WTC11 (cell line): ENCODE results near the gene TMEM100. TPM values are rescaled to one million over a fixed set of nuclear protein-coding genes. Genes with fewer than 3 reads are reported as not detected.

Experiments used
- ATAC-seq: fragments of 200-7000 bp; cut with Tn5 transposase; 2 replicates; pipeline ENCODE4 v1.10.0; 2021; ENCODE audit warnings: mild to moderate bottlenecking, moderate library complexity
- CTCF ChIA-PET: fragments of 300-600 bp; sonication (Branson Sonifier 250); formaldehyde crosslinking; loops from one replicate; lab custom pipeline; 2021; ENCODE audit warnings: antibody characterized with exemption; lab: Charles Lee
- POLR2A ChIA-PET: fragments of 350-600 bp; sonication (Branson Sonifier 250); formaldehyde crosslinking; loops from one replicate; lab custom pipeline; 2021; ENCODE audit warnings: antibody characterized with exemption; lab: Charles Lee
- DNase-seq: peaks from one replicate; pipeline ENCODE4 v3.0.0; 2021; ENCODE audit warnings: low spot score
- H3K27ac Mint-ChIP-seq: 2 replicates; pipeline ENCODE4 v1.8.0; 2021; ENCODE audit warnings: mixed read lengths
- H3K27me3 Mint-ChIP-seq: 2 replicates; pipeline ENCODE4 v1.8.0; 2021; ENCODE audit warnings: low read depth, mild to moderate bottlenecking, moderate library complexity, mixed read lengths
- H3K36me3 Mint-ChIP-seq: 2 replicates; pipeline ENCODE4 v1.8.0; 2021; ENCODE audit warnings: mixed read lengths
- H3K4me1 Mint-ChIP-seq: 2 replicates; pipeline ENCODE4 v1.8.0; 2022; ENCODE audit warnings: mixed read lengths
- H3K4me3 Mint-ChIP-seq: 2 replicates; pipeline ENCODE4 v1.8.0; 2021; ENCODE audit warnings: mild to moderate bottlenecking, moderate library complexity, mixed read lengths
- H3K9me3 Mint-ChIP-seq: 2 replicates; pipeline ENCODE4 v1.8.0; 2021; ENCODE audit warnings: mixed read lengths
- CREB1 ChIP-seq: sonication (generic); formaldehyde crosslinking; IDR thresholded peaks from 2 replicates; pipeline ENCODE4 v1.8.0; 2023; ENCODE audit warnings: mild to moderate bottlenecking, missing genetic modification reagents
- CREM ChIP-seq: sonication (generic); formaldehyde crosslinking; IDR thresholded peaks from 2 replicates; pipeline ENCODE4 v1.8.1; 2022; ENCODE audit warnings: mild to moderate bottlenecking, missing genetic modification reagents, moderate library complexity
- FOXP1 ChIP-seq: sonication (generic); formaldehyde crosslinking; IDR thresholded peaks from 2 replicates; pipeline ENCODE4 v1.8.0; 2022; ENCODE audit warnings: missing genetic modification reagents, mild to moderate bottlenecking, moderate library complexity, borderline replicate concordance
- GRHL2 ChIP-seq: fragments of 250-450 bp; sonication (Bioruptor Pico); IDR thresholded peaks from 2 replicates; pipeline ENCODE4 v1.8.0; 2022; ENCODE audit warnings: mild to moderate bottlenecking, moderate library complexity; ENCODE audit not compliant: insufficient replicate concordance, severe bottlenecking
- JUN ChIP-seq: sonication (generic); formaldehyde crosslinking; IDR thresholded peaks from 2 replicates; pipeline ENCODE4 v1.8.0; 2023; ENCODE audit warnings: mild to moderate bottlenecking, missing genetic modification reagents
- KAT7 ChIP-seq: sonication (generic); formaldehyde crosslinking; IDR thresholded peaks from 2 replicates; pipeline ENCODE4 v1.8.1; 2023; ENCODE audit warnings: missing genetic modification reagents, mild to moderate bottlenecking, borderline replicate concordance
- MXD4 ChIP-seq: fragments of 250-450 bp; sonication (Bioruptor Pico); IDR thresholded peaks from 2 replicates; pipeline ENCODE4 v1.8.0; 2021; ENCODE audit warnings: mild to moderate bottlenecking, moderate library complexity, borderline replicate concordance
- MYBL2 ChIP-seq: sonication (generic); formaldehyde crosslinking; IDR thresholded peaks from 2 replicates; pipeline ENCODE4 v1.8.1; 2023; ENCODE audit warnings: mild to moderate bottlenecking, moderate library complexity, missing genetic modification reagents
- NFE2L1 ChIP-seq: sonication (generic); formaldehyde crosslinking; IDR thresholded peaks from 2 replicates; pipeline ENCODE4 v1.8.1; 2023; ENCODE audit warnings: missing genetic modification reagents
- NR1H2 ChIP-seq: sonication (generic); formaldehyde crosslinking; IDR thresholded peaks from 2 replicates; pipeline ENCODE4 v1.9.0; 2021; ENCODE audit warnings: mild to moderate bottlenecking, moderate library complexity, missing genetic modification reagents
- NR2C2 ChIP-seq: sonication (generic); formaldehyde crosslinking; IDR thresholded peaks from 2 replicates; pipeline ENCODE4 v1.8.0; 2022; ENCODE audit warnings: mild to moderate bottlenecking, missing genetic modification reagents
- TCF7 ChIP-seq: sonication (generic); formaldehyde crosslinking; IDR thresholded peaks from 2 replicates; pipeline ENCODE4 v1.8.0; 2022; ENCODE audit warnings: mild to moderate bottlenecking, low read depth, missing genetic modification reagents, moderate library complexity
- TEAD1 ChIP-seq: sonication (generic); formaldehyde crosslinking; IDR thresholded peaks from 2 replicates; pipeline ENCODE4 v1.8.0; 2022; ENCODE audit warnings: mild to moderate bottlenecking, missing genetic modification reagents
- TP53 ChIP-seq: sonication (generic); formaldehyde crosslinking; IDR thresholded peaks from 2 replicates; pipeline ENCODE4 v1.8.1; 2023; ENCODE audit warnings: mild to moderate bottlenecking, missing genetic modification reagents
- ZBTB21 ChIP-seq: sonication (generic); formaldehyde crosslinking; IDR thresholded peaks from 2 replicates; pipeline ENCODE4 v1.8.1; 2023; ENCODE audit warnings: mild to moderate bottlenecking, missing genetic modification reagents, borderline replicate concordance
- ZNF423 ChIP-seq: fragments of 250-450 bp; sonication (Bioruptor Pico); IDR thresholded peaks from 2 replicates; pipeline ENCODE4 v2.1.2; 2022; ENCODE audit warnings: mild to moderate bottlenecking, moderate library complexity
- total RNA-seq: library from RNA; stranded (reverse); gene quantifications from 3 replicates; pipeline ENCODE4 v1.2.3, GENCODE V29; 2021
- TF ChIP-seq, protein P1 (sequence below): fragments of 250-450 bp; sonication (Bioruptor Pico); IDR thresholded peaks from 2 replicates; pipeline ENCODE4 v1.9.0; 2021; ENCODE audit warnings: mild to moderate bottlenecking, borderline replicate concordance
- TF ChIP-seq, protein P2 (sequence below): sonication (generic); formaldehyde crosslinking; IDR thresholded peaks from 2 replicates; pipeline ENCODE4 v1.8.0; 2023; ENCODE audit warnings: mild to moderate bottlenecking, missing genetic modification reagents
- TF ChIP-seq, protein P3 (sequence below): sonication (generic); formaldehyde crosslinking; IDR thresholded peaks from 2 replicates; pipeline ENCODE4 v1.8.1; 2022; ENCODE audit warnings: mild to moderate bottlenecking, missing genetic modification reagents, moderate library complexity, borderline replicate concordance
- TF ChIP-seq, protein P4 (sequence below): sonication (generic); formaldehyde crosslinking; IDR thresholded peaks from 2 replicates; pipeline ENCODE4 v1.8.0; 2022; ENCODE audit warnings: mild to moderate bottlenecking, missing genetic modification reagents
- TF ChIP-seq, protein P5 (sequence below): sonication (generic); formaldehyde crosslinking; IDR thresholded peaks from 2 replicates; pipeline ENCODE4 v1.8.1; 2023; ENCODE audit warnings: mild to moderate bottlenecking, missing genetic modification reagents
- TF ChIP-seq, protein P6 (sequence below): fragments of 250-450 bp; sonication (Bioruptor Pico); IDR thresholded peaks from 2 replicates; pipeline ENCODE4 v2.1.2; 2022; ENCODE audit warnings: mild to moderate bottlenecking, moderate library complexity
- TF ChIP-seq, protein P7 (sequence below): fragments of 250-450 bp; sonication (Bioruptor Pico); IDR thresholded peaks from 2 replicates; pipeline ENCODE4 v1.8.0; 2021; ENCODE audit warnings: mild to moderate bottlenecking

TMEM100 gene
- total RNA-seq, 1 experiment from 2014 or later, result 1.1 TPM

DNA sequence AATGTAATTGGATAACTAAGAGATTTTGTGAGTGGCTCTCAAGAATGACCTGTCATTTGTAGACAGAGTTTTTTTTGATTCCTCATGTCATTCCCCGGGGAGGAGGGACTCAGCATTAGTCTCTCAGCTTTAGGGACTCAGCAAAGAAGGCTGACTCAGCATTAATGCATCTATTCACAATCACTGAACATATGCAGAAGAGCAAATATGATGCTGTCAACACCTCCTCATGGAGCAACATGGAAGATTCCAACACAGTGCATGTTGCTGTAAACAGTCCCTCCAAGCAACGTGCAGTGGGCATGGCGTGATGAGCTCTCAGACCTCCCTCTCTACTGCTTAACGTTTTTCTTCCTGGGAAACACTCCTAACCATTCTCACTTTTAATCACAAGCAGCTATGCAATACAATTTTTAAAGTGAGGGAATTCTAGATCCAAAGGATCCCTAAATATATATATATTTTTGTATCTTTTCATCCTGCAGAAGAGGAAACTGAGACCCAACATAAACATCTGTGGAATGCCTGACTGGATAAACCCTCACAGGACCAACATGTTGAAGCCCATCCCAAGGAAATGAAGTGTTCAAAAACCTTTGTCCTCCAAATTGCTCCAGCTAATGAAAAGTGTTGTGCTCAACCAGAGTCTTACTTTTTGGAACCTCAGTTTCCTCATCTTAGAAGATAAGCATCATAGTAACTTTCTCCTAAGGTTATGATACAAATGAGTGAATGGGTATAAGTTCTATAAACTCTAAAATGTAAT lies 38.9 kb downstream of the TMEM100 start (continued):
- TF ChIP-seq ZBTB21 (CRISPR knock-in tag) (no peak), NFE2L1 (CRISPR knock-in tag) (no peak), NR2C2 (CRISPR knock-in tag) (no peak), CREB1 (no peak), JUN (no peak), TCF7 (CRISPR knock-in tag) (no peak)
- TF ChIP-seq, protein P1, sequence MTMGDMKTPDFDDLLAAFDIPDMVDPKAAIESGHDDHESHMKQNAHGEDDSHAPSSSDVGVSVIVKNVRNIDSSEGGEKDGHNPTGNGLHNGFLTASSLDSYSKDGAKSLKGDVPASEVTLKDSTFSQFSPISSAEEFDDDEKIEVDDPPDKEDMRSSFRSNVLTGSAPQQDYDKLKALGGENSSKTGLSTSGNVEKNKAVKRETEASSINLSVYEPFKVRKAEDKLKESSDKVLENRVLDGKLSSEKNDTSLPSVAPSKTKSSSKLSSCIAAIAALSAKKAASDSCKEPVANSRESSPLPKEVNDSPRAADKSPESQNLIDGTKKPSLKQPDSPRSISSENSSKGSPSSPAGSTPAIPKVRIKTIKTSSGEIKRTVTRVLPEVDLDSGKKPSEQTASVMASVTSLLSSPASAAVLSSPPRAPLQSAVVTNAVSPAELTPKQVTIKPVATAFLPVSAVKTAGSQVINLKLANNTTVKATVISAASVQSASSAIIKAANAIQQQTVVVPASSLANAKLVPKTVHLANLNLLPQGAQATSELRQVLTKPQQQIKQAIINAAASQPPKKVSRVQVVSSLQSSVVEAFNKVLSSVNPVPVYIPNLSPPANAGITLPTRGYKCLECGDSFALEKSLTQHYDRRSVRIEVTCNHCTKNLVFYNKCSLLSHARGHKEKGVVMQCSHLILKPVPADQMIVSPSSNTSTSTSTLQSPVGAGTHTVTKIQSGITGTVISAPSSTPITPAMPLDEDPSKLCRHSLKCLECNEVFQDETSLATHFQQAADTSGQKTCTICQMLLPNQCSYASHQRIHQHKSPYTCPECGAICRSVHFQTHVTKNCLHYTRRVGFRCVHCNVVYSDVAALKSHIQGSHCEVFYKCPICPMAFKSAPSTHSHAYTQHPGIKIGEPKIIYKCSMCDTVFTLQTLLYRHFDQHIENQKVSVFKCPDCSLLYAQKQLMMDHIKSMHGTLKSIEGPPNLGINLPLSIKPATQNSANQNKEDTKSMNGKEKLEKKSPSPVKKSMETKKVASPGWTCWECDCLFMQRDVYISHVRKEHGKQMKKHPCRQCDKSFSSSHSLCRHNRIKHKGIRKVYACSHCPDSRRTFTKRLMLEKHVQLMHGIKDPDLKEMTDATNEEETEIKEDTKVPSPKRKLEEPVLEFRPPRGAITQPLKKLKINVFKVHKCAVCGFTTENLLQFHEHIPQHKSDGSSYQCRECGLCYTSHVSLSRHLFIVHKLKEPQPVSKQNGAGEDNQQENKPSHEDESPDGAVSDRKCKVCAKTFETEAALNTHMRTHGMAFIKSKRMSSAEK (CRISPR knock-in tag), result no peak
- TF ChIP-seq, protein P2, sequence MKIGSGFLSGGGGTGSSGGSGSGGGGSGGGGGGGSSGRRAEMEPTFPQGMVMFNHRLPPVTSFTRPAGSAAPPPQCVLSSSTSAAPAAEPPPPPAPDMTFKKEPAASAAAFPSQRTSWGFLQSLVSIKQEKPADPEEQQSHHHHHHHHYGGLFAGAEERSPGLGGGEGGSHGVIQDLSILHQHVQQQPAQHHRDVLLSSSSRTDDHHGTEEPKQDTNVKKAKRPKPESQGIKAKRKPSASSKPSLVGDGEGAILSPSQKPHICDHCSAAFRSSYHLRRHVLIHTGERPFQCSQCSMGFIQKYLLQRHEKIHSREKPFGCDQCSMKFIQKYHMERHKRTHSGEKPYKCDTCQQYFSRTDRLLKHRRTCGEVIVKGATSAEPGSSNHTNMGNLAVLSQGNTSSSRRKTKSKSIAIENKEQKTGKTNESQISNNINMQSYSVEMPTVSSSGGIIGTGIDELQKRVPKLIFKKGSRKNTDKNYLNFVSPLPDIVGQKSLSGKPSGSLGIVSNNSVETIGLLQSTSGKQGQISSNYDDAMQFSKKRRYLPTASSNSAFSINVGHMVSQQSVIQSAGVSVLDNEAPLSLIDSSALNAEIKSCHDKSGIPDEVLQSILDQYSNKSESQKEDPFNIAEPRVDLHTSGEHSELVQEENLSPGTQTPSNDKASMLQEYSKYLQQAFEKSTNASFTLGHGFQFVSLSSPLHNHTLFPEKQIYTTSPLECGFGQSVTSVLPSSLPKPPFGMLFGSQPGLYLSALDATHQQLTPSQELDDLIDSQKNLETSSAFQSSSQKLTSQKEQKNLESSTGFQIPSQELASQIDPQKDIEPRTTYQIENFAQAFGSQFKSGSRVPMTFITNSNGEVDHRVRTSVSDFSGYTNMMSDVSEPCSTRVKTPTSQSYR (CRISPR knock-in tag), result no peak
- TF ChIP-seq, protein P3, sequence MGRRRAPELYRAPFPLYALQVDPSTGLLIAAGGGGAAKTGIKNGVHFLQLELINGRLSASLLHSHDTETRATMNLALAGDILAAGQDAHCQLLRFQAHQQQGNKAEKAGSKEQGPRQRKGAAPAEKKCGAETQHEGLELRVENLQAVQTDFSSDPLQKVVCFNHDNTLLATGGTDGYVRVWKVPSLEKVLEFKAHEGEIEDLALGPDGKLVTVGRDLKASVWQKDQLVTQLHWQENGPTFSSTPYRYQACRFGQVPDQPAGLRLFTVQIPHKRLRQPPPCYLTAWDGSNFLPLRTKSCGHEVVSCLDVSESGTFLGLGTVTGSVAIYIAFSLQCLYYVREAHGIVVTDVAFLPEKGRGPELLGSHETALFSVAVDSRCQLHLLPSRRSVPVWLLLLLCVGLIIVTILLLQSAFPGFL (CRISPR knock-in tag), result no peak
- TF ChIP-seq, protein P4, sequence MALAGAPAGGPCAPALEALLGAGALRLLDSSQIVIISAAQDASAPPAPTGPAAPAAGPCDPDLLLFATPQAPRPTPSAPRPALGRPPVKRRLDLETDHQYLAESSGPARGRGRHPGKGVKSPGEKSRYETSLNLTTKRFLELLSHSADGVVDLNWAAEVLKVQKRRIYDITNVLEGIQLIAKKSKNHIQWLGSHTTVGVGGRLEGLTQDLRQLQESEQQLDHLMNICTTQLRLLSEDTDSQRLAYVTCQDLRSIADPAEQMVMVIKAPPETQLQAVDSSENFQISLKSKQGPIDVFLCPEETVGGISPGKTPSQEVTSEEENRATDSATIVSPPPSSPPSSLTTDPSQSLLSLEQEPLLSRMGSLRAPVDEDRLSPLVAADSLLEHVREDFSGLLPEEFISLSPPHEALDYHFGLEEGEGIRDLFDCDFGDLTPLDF (CRISPR knock-in tag), result no peak

DNA sequence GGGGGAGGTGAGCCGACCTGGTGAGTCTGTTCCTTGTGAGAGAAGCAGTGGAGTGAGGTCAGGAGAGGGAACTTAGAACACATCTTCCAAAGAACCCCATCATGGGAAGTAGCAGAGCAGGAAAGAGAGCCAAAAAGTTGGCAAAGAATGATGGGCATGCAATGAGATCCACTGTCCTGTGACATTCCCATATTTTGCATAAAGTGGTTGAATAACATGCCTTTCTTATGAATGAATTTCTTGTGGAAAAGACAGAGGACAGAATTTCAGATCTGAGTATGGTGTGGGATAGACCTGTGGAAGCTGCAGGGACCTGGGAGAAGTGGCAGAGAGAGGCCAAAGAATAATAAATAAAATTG lies 41.3 kb downstream of the TMEM100 start:
- Mint-ChIP-seq H3K27ac (no peak overlapping the region), H3K4me1 (no peaks in the 10 kb centered on the region), H3K4me3 (no peak overlapping the region), H3K9me3 (peaks cover 16% of the 10 kb centered on the region), H3K27me3 (no peaks in the 10 kb centered on the region), H3K36me3 (peaks cover 2% of the 10 kb centered on the region)
- ChIA-PET CTCF (no interaction called here), POLR2A (no interaction called here)
- ATAC-seq, result no peak
- no peak for DNase-seq
- TF ChIP-seq, protein P5, sequence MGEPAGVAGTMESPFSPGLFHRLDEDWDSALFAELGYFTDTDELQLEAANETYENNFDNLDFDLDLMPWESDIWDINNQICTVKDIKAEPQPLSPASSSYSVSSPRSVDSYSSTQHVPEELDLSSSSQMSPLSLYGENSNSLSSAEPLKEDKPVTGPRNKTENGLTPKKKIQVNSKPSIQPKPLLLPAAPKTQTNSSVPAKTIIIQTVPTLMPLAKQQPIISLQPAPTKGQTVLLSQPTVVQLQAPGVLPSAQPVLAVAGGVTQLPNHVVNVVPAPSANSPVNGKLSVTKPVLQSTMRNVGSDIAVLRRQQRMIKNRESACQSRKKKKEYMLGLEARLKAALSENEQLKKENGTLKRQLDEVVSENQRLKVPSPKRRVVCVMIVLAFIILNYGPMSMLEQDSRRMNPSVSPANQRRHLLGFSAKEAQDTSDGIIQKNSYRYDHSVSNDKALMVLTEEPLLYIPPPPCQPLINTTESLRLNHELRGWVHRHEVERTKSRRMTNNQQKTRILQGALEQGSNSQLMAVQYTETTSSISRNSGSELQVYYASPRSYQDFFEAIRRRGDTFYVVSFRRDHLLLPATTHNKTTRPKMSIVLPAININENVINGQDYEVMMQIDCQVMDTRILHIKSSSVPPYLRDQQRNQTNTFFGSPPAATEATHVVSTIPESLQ (CRISPR knock-in tag), result no peak
- no peak for TF ChIP-seq NR1H2
- TF ChIP-seq TP53, result no peak
- TF ChIP-seq MYBL2, result no peak
- no peak for TF ChIP-seq CREM (CRISPR knock-in tag)
- TF ChIP-seq TEAD1 (CRISPR knock-in tag), result no peak
- TF ChIP-seq, protein P6, sequence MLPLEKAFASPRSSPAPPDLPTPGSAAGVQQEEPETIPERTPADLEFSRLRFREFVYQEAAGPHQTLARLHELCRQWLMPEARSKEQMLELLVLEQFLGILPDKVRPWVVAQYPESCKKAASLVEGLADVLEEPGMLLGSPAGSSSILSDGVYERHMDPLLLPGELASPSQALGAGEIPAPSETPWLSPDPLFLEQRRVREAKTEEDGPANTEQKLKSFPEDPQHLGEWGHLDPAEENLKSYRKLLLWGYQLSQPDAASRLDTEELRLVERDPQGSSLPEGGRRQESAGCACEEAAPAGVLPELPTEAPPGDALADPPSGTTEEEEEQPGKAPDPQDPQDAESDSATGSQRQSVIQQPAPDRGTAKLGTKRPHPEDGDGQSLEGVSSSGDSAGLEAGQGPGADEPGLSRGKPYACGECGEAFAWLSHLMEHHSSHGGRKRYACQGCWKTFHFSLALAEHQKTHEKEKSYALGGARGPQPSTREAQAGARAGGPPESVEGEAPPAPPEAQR (CRISPR knock-in tag), result no peak
- no peak for TF ChIP-seq KAT7 (CRISPR knock-in tag)
- TF ChIP-seq GRHL2 (CRISPR knock-in tag), result no peak
- TF ChIP-seq MXD4, result no peak
- TF ChIP-seq, protein P7, sequence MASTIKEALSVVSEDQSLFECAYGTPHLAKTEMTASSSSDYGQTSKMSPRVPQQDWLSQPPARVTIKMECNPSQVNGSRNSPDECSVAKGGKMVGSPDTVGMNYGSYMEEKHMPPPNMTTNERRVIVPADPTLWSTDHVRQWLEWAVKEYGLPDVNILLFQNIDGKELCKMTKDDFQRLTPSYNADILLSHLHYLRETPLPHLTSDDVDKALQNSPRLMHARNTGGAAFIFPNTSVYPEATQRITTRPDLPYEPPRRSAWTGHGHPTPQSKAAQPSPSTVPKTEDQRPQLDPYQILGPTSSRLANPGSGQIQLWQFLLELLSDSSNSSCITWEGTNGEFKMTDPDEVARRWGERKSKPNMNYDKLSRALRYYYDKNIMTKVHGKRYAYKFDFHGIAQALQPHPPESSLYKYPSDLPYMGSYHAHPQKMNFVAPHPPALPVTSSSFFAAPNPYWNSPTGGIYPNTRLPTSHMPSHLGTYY, result no peak
- no peak for TF ChIP-seq JUN
- TF ChIP-seq FOXP1 (CRISPR knock-in tag), result no peak
- TF ChIP-seq ZNF423, result no peak
